Neural crest cell (in vitro differentiated cells): ENCODE data around the gene PDZK1. TPM values are rescaled to one million over a fixed set of nuclear protein-coding genes. Genes with fewer than 3 reads are reported as not detected.

ENCODE experiments used
- DNase-seq: peaks from one replicate; pipeline ENCODE4 v3.0.0; 2021; ENCODE audit warnings: low read depth, mixed read lengths, low spot score
- H3K27ac Mint-ChIP-seq: one replicate; pipeline ENCODE4 v1.8.0; 2021; ENCODE audit warnings: mild to moderate bottlenecking, mixed read lengths; ENCODE audit not compliant: unreplicated experiment
- H3K27me3 Mint-ChIP-seq: 2 replicates; pipeline ENCODE4 v1.8.0; 2021; ENCODE audit warnings: low read depth, mild to moderate bottlenecking, mixed read lengths
- H3K36me3 Mint-ChIP-seq: 2 replicates; pipeline ENCODE4 v1.8.0; 2021; ENCODE audit warnings: low read depth, mild to moderate bottlenecking, mixed read lengths
- H3K4me1 Mint-ChIP-seq: 2 replicates; pipeline ENCODE4 v1.8.0; 2021; ENCODE audit warnings: mixed read lengths
- H3K4me3 Mint-ChIP-seq: one replicate; pipeline ENCODE4 v1.8.0; 2021; ENCODE audit warnings: mild to moderate bottlenecking, mixed read lengths
- H3K9me3 Mint-ChIP-seq: 2 replicates; pipeline ENCODE4 v1.8.0; 2021; ENCODE audit warnings: mixed read lengths
- long read RNA-seq: library from polyadenylated mRNA; unstranded; transcript quantifications from one replicate; pipeline ENCODE4 v2.0.0, GENCODE V29; 2020
- total RNA-seq: library from RNA; stranded (reverse); gene quantifications from 2 replicates; pipeline ENCODE4 v1.2.1, GENCODE V29; 2021
- TF ChIP-seq, protein P1 (sequence below): fragments of 200-600 bp; sonication (generic); conservative IDR thresholded peaks from 2 replicates; pipeline ENCODE4 v1.5.0; 2021; ENCODE audit warnings: antibody characterized with exemption, mild to moderate bottlenecking

The PDZK1 gene
- 0.33 and 1.0 TPM in 2 replicates for total RNA-seq
- long read RNA-seq = 0 reads

DNA sequence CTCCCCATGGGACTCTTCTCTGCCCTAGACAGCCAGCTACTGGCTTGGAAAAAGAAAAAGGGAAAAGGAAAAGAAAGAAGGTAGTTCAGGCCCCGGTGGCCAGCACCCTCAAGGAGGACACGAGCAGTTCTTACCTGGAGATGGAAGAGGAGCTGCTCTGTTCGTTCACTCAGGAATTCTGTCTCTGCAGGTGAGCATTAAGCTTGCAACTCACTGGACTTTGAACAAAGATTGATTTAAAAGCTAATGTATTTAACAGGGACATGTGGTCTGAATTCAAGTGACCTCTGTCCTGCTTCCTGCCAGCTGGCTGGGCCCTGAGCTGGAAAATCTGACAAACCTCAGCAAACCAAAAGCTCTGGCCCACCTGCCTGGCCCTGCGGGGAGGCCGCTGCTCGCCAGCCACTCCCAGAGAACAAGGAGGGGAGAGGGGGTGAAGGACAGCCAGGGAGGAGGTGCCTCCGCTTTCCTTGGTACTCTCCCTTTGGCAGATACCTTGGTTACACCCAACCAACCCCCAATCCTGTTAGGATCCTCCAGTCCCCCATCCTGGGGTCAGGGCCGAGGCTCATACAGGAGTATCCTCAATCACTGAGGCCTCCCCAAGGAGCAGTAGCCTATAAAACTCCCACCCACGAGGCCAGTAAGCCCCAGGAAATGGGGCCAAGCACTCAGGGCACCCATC, at the start of gene PDZK1:
Gene PDZK1, minus strand, starts transcription at position 186 of the 685 bp plus-strand sequence. CDS start 19,347 bp downstream, outside the sequence.
- no peak within 1 kb of the TSS for H3K4me3 Mint-ChIP-seq

DNA sequence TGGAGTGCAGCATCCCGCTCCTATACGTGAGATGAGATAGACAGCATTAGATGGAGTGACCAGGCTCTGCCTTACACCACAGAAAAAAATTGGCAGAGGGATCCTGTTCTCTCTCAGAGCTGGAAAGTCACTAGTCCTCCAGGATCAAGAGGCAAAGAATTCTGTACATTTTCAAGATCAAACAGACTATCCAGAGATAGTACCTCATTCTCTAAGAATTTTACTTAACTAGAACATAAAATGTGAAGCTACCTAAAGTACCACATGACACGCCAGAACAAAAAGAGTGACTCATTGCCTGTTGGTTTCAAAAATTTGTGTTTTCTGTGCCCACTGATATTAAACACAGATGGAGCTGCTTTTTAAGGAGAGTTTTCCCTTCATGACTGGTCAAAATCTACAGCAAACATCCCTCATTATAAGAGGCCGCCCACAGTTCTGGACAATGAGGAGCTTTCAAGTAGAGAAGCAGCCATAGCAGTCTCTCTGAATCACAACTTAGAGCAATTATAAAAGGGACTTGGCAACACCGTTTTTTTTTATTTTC, 44.4 kb upstream of the PDZK1 start:
- H3K4me3 Mint-ChIP-seq = no peak overlapping the region
- peaks cover 14% of the 10 kb centered on the region for H3K36me3 Mint-ChIP-seq
- no peaks in the 10 kb centered on the region for H3K9me3 Mint-ChIP-seq
- H3K27ac Mint-ChIP-seq = peak overlapping the region; percentile 50
- no peaks in the 10 kb centered on the region for H3K27me3 Mint-ChIP-seq
- peaks cover 9% of the 10 kb centered on the region for H3K4me1 Mint-ChIP-seq
- DNase-seq = no peak
- TF ChIP-seq, protein P1, sequence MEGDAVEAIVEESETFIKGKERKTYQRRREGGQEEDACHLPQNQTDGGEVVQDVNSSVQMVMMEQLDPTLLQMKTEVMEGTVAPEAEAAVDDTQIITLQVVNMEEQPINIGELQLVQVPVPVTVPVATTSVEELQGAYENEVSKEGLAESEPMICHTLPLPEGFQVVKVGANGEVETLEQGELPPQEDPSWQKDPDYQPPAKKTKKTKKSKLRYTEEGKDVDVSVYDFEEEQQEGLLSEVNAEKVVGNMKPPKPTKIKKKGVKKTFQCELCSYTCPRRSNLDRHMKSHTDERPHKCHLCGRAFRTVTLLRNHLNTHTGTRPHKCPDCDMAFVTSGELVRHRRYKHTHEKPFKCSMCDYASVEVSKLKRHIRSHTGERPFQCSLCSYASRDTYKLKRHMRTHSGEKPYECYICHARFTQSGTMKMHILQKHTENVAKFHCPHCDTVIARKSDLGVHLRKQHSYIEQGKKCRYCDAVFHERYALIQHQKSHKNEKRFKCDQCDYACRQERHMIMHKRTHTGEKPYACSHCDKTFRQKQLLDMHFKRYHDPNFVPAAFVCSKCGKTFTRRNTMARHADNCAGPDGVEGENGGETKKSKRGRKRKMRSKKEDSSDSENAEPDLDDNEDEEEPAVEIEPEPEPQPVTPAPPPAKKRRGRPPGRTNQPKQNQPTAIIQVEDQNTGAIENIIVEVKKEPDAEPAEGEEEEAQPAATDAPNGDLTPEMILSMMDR = no peak

More for the DNA sequence above, at the start of gene PDZK1:
- H3K9me3 Mint-ChIP-seq = no peaks in the 10 kb centered on the region
- H3K4me1 Mint-ChIP-seq = peaks cover 6% of the 10 kb centered on the region
- TF ChIP-seq, protein P1 = no peak
- no peaks in the 10 kb centered on the region for H3K36me3 Mint-ChIP-seq
- no peak for DNase-seq
- H3K27ac Mint-ChIP-seq = peak within 1 kb of the TSS; percentile 9
- no peaks in the 10 kb centered on the region for H3K27me3 Mint-ChIP-seq

DNA sequence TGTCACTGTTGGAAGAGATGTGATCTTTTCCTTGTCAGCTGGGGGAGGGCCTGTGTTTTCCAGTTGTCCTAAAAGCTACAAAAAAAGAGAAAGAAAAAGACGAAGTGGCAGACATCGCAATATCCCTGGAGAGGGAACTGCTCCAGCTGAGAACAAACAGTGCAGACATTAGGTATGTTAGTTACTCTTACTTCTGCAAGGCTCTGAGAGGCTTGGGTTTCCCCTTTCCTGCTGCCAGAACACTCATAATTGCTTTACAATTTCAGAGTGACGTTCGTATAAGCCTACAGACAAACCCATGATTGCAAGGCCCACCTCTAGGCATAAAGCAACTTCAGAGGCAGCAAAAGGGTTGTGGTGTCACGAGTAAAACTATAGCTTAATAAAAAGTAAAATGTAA, 43.3 kb upstream of the PDZK1 start:
- Mint-ChIP-seq H3K36me3 (peaks cover 11% of the 10 kb centered on the region), H3K9me3 (no peaks in the 10 kb centered on the region), H3K4me3 (no peak overlapping the region), H3K27ac (no peak overlapping the region), H3K27me3 (no peaks in the 10 kb centered on the region), H3K4me1 (peaks cover 9% of the 10 kb centered on the region)
- DNase-seq = no peak
- TF ChIP-seq, protein P1 = no peak

DNA sequence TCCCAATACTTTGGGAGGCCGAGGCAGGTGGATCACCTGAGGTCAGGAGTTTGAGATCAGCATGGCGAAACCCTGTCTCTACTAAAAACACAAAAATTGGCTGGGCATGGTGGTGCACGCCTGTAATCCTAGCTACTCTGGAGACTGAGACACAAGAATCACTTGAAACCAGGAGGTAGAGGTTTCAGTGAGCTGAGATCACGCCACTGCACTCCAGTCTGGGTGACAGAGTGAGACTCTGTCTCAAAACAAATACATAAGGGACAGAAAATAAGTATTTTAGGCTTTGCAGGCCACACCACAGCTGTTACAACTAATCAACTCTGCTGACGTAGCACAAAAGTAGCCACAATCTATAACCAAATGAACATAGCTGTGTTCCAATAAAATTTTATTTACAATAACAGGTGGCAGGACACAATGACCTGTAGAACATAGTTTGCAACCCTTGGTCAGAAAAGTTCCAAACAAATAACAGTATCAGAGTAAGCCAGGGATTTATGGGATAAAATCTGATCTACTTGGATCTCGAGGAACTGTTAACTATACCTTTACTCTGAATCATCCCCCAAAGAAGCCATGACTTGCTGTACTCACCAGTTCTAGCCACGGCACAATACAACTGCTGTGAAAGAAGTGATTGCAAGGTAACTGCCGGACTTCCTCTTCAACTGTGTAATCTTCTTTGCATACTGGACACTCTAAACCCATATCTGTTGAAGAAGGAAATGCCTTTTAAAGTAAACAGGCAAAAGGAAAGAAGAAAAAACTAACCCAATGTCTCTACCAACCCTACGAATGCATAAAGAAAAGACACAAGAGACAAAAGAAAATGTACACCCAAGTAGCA, 40.5 kb upstream of the PDZK1 start:
- TF ChIP-seq, protein P1 = no peak
- Mint-ChIP-seq H3K27ac (no peak overlapping the region), H3K27me3 (no peaks in the 10 kb centered on the region), H3K4me1 (peaks cover 9% of the 10 kb centered on the region), H3K9me3 (no peaks in the 10 kb centered on the region), H3K4me3 (no peak overlapping the region), H3K36me3 (peaks cover 21% of the 10 kb centered on the region)
- no peak for DNase-seq

- Mint-ChIP-seq H3K4me3 (no peak overlapping the region), H3K27me3 (no peaks in the 10 kb centered on the region), H3K27ac (no peak overlapping the region), H3K4me1 (no peaks in the 10 kb centered on the region), H3K9me3 (no peaks in the 10 kb centered on the region), H3K36me3 (peaks cover 10% of the 10 kb centered on the region)
- no peak for DNase-seq
- TF ChIP-seq, protein P1 = no peak
These were observed 33.1 kb upstream of the PDZK1 start for GRCh38 chr1:145740269-145740668.
